ENCODE measurements around the gene KCNK15. TPM values are rescaled to one million over a fixed set of nuclear protein-coding genes. Genes with fewer than 3 reads are reported as not detected.

KCNK15 gene
- total and polyA plus RNA-seq, 9 of the 15 experiments (the other 6 are each of a cell fraction or from before 2014, with no cell fraction given) = 0.03 to 0.30 (median 0.17) TPM; not detected in 5

- 0 out of 2 replicates have a peak, but pooled peaks have one; percentile 46 for TF ChIP-seq MEF2D (tag; conservative IDR thresholded peaks at IDR 0.05; ENCODE audit: low read depth)
- TF ChIP-seq SMAD2 (IDR thresholded peaks at IDR 0.05; ENCODE audit: low read depth, low read length) = no peak
- peak; percentile 76; the same call in 1 of the 2 replicates for TF ChIP-seq ZNF584 (CRISPR knock-in tag; IDR thresholded peaks at IDR 0.05; ENCODE audit: low read depth)
- no peak for TF ChIP-seq TBP (optimal IDR thresholded peaks at IDR 0.05; ENCODE audit: low read depth, low read length)
- TF ChIP-seq TAF7 (tag; IDR thresholded peaks at IDR 0.05) = no peak; the same call in 1 of the 2 replicates
- TF ChIP-seq DDX20 (tag; IDR thresholded peaks at IDR 0.05; ENCODE audit: low read depth) = peak; percentile 76
- TF ChIP-seq MEF2A (IDR thresholded peaks at IDR 0.05; ENCODE audit: control insufficient read depth, low read depth, low read length) = no peak
- TF ChIP-seq ERF (CRISPR knock-in tag; IDR thresholded peaks at IDR 0.05) = no peak
- TF ChIP-seq ZSCAN29 (IDR thresholded peaks at IDR 0.05) = no peak
- no peak for TF ChIP-seq RNF2 (IDR thresholded peaks at IDR 0.05)
- no peak for TF ChIP-seq RBM25 (IDR thresholded peaks at IDR 0.05; ENCODE audit: low read depth, low read length, severe bottlenecking)
- TF ChIP-seq ZNF408 (CRISPR knock-in tag; IDR thresholded peaks at IDR 0.05; ENCODE audit: low read depth) = no peak
- TF ChIP-seq CCAR2 (IDR thresholded peaks at IDR 0.05; ENCODE audit: low read depth, low read length) = no peak
- no peak for TF ChIP-seq HMGXB4 (CRISPR knock-in tag; IDR thresholded peaks at IDR 0.05)
- TF ChIP-seq NFE2L1 (tag; IDR thresholded peaks at IDR 0.05; ENCODE audit: borderline replicate concordance, low read depth) = no peak
- TF ChIP-seq ZNF224 (CRISPR knock-in tag; IDR thresholded peaks at IDR 0.05) = no peak
- TF ChIP-seq ZKSCAN3 (CRISPR knock-in tag; IDR thresholded peaks at IDR 0.05) = no peak
- no peak for TF ChIP-seq SOX6 (IDR thresholded peaks at IDR 0.05)
- no peak for TF ChIP-seq STAT5A (IDR thresholded peaks at IDR 0.05; ENCODE audit: borderline replicate concordance, low read length)
- TF ChIP-seq XRCC3 (IDR thresholded peaks at IDR 0.05) = no peak
- TF ChIP-seq HNRNPH1 (optimal IDR thresholded peaks at IDR 0.05; ENCODE audit: low read depth, low read length) = no peak
- no peak for TF ChIP-seq IFI16 (CRISPR knock-in tag; IDR thresholded peaks at IDR 0.05)
- TF ChIP-seq BCOR (IDR thresholded peaks at IDR 0.05) = no peak
- TF ChIP-seq ZEB2 (IDR thresholded peaks at IDR 0.05) = no peak
- no peak for TF ChIP-seq MAZ (CRISPR knock-in tag; conservative IDR thresholded peaks at IDR 0.05 in 1 of 2, IDR thresholded peaks at IDR 0.05 in 1 of 2)
- no peak for TF ChIP-seq POU5F1 (IDR thresholded peaks at IDR 0.05; ENCODE audit: borderline replicate concordance, low read depth, low read length, partially characterized antibody)
- TF ChIP-seq ZNF561 (CRISPR knock-in tag; conservative IDR thresholded peaks at IDR 0.05) = no peak
- TF ChIP-seq CGGBP1 (CRISPR knock-in tag; IDR thresholded peaks at IDR 0.05) = no peak
- no peak for TF ChIP-seq ATF4 (CRISPR knock-in tag; IDR thresholded peaks at IDR 0.05)
- no peak for TF ChIP-seq SMAD1 (IDR thresholded peaks at IDR 0.05; ENCODE audit: low read depth, low read length, partially characterized antibody)
These were observed 9.9 kb upstream of the KCNK15 start (continued) for GRCh38 chr20:44735816-44736169.
